RKO (cell line): ENCODE measurements around the gene AK1.
A peak's percentile ranks its signal among the peaks of the same experiment; 100 is the strongest.

Experiments used
- DNase-seq: peaks from one replicate; pipeline ENCODE4 v3.0.0-alpha.2; 2016; ENCODE audit warnings: low spot score

AK1 gene

DNA sequence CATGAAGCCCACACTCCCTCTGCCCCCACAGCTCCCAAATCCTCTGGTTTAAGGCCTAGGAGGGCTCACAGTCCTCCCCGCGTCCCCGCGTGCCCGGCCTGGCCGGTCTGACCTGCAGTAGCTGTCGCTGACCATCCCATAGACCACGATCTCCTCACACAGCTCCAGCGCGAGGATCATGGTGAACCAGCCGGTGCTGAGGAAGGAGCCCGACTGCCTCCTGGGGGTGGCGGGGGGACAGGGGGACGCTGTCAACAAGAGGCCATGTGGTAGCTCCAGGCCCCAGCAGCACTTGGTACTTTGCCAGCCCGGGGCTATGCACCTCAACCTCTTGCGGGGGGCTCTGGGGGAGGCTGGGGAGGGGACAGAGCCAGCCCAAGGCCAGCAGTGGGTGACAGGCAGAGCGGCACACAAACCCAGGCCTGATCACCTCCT, 32.4 kb upstream of the AK1 start:
- no peak for DNase-seq

- no peak for DNase-seq
These were observed 31.1 kb upstream of the AK1 start for GRCh38 chr9:127908660-127908926.

GRCh38 chr9:127907867-127908659, 30.6 kb upstream of the AK1 start:
- no peak for DNase-seq

DNA sequence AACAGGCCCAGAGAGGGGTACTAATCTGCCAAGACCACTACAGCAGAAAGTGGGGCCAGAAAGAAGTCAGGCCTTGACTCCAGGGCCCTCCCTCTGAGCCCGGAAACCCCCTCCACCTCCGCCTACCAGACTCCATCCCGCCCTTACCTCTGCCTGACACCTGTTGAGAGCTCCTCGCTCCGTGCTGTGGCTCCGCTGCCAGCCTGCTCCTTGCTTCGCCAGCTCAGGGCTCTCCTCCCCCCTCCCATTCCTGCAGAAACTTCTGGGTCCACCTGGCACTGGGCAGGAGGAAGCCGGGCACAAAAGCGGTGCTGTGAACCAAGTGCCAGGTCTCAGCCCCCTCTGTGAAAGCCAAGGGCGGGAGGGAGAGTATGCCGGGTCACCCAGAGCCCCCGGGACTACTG, 28.3 kb upstream of the AK1 start:
- no peak for DNase-seq

DNA sequence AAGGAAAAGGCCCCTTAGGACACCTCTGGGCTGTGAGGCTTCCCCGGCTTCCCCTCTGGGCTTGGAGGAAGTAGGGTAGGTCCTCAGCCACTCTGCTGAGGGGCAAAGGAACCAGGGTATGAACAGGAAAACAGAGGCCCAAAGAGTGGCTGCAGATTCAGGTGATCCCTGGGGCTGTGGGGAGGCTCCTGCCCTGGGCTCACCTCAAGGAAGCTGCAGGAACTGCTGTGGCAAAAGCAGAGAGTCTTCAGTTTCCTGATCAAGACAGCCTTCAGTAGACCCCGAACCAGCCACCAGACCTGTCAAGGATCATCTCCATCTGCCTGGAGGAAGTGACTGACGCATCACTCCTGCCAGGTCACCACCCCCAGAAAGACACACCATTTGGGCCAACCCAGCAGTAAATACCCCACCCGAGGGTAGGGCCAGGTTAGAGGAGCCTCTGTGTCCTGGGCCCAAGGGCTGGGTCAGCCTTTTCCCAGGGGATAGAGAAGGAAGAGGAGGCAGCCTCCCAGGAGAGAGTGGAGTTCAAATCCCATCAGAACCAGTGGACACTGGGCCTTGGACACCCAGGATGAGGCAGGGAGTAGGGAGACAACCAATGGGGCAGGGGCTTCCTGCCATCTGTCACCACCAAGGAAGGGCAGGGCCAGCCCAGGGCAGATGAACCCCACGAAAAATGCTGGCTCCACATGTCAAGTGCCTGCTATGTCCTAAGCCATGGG, 27.7 kb upstream of the AK1 start:
- peak; percentile 69 for DNase-seq

GRCh38 chr9:127904561-127905003, 27.1 kb upstream of the AK1 start:
- no peak for DNase-seq

DNA sequence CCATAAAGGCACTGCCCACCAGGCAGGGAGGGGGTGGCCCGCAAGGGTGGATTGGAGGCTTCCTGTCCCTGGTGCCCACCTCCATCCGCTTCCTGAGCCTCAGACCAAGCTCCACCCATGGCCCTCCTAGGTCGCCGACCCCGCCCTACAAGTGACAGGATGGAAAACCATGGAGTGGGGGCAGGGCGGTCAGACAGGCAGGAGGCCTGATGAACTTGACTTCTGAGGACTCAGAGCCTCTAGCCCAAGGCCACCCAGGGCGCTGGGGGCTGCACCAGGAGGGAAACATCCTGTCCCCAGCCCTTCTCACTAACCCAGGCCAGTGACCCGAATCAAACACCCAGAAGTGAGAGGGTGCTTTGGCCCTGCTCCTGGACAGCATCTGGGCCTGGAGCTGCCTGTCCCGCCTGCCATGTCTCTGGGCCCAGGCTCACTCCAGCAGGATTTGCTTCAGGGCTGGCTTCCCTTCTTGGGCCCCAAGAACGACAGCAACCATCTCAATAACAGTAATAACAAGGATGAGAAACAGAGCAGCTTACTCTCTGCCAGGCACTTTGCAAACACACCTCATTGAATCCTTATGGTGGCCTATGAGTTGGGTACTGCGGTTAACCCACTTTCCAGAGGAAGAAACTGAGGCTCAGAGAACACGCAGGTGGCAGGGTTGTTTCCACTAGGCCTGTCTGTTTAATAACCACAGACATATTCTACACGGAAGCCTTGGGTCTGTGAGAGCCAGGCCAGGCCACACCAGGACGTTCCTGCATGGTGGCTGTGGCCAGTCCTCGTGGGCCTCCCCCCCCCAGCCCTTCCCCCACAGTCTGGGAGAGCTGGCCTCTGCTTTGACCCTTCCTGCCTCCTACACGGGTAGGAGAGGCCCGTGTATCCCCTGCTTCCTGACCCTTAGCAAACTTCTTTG, 26.3 kb upstream of the AK1 start:
- peak; percentile 84 for DNase-seq

GRCh38 chr9:127899128-127899943, 21.9 kb upstream of the AK1 start, which contains the start of gene ST6GALNAC6:
TSS of gene ST6GALNAC6 (minus strand) at chr9:127899603. CDS start at chr9:127897981, 1,622 bp downstream.
- DNase-seq, result peak; percentile 87

- peak; percentile 94 for DNase-seq
These were observed 21.1 kb upstream of the AK1 start for GRCh38 chr9:127898433-127899127.

GRCh38 chr9:127897193-127897692, 19.8 kb upstream of the AK1 start:
- DNase-seq, result peak; percentile 87

GRCh38 chr9:127896395-127897192, 19.1 kb upstream of the AK1 start:
- no peak for DNase-seq

DNA sequence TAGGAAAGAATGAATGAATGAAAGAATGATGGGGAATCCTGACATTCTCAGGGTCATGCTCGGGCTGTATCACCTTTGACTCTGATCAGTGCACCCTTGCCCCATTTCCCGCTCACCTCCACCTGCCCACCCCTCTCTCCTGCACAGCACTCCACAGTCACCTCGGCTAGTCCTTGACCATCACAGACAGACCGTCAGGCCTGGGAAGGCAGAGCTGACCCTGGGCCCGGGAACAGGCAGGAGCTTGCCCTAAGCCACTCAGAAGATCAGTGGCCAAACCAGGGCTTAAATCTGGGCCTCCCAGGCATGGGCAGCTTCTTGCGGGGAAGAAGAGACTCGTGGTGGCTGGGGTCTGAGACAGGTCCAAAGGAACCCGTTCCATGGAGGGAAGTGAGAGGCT, 18.3 kb upstream of the AK1 start:
- DNase-seq, result no peak

- no peak for DNase-seq
These were observed 15.9 kb upstream of the AK1 start for GRCh38 chr9:127893392-127893791.

- no peak for DNase-seq
These were observed 15.4 kb upstream of the AK1 start for GRCh38 chr9:127892831-127893230.

DNA sequence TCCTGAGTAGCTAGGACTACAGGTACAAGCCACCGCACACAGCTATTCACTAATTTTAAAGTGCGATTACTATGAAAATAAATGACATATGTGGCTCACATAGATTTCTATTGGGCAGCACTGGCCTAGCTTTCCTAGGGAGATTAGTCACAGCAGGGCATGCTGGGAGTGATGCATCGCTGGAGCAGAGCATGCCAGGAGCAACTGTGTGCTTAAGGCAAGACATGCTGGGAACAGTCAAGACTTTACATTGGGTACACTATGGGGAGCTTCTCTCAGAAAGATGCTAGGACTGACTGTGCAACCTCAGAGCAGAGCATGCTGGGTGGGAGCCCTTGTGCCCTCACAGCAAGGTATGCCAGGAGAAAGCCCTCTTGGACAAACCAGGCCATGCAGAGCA, 12.6 kb upstream of the AK1 start:
- DNase-seq, result peak; percentile 77

GRCh38 chr9:127887792-127888191, 10.3 kb upstream of the AK1 start:
- DNase-seq, result peak; percentile 75

- DNase-seq, result peak; percentile 61
These were observed 9.0 kb upstream of the AK1 start for GRCh38 chr9:127886401-127886972.

GRCh38 chr9:127885508-127886281, 8.2 kb upstream of the AK1 start:
- DNase-seq, result no peak
